T47D (cell line): ENCODE measurements around the gene PRPF8.
A peak's percentile ranks its signal among the peaks of the same experiment; 100 is the strongest.
"Not testable (repeated sequence)": the region's sequence is repeated elsewhere in the genome, so short reads cannot be mapped to it uniquely, and the experiment has no call there.

Experiments
- DNase-seq, 2 experiments: peaks; one replicate each; pipeline versions ENCODE4 v3.0.0 to v3.0.0-alpha.2; 2011 to 2012; ENCODE audit warnings: low read depth in 1 of 2, low spot score in 1 of 2
- JUND ChIP-seq: IDR thresholded peaks from 2 replicates; pipeline ENCODE4 v1.6.1; 2012; ENCODE audit warnings: low read depth
- in situ Hi-C: cut with HindIII; loops from 2 replicates; pipeline ENCODE4 v1.10.0; 2016; ENCODE audit warnings: low sequenced_read_pairs, low pct_unique_long_range_greater_than_20kb

The PRPF8 gene

GRCh38 chr17:1697681-1698080, 13.0 kb upstream of the PRPF8 start:
- in situ Hi-C loops = no loop called here
- TF ChIP-seq JUND = no peak
- DNase-seq = peak; percentile 52 to 57

- no peak for TF ChIP-seq JUND
- in situ Hi-C loops = no loop called here
- no peak for DNase-seq
These were observed 10.7 kb upstream of the PRPF8 start for GRCh38 chr17:1695365-1695764.

- no peak for DNase-seq
- in situ Hi-C loops = no loop called here
These were observed 8.7 kb upstream of the PRPF8 start for GRCh38 chr17:1693339-1693738.

GRCh38 chr17:1690544-1691221, 6.0 kb upstream of the PRPF8 start:
- DNase-seq = no peak
- in situ Hi-C loops = no loop called here
- TF ChIP-seq JUND = no peak

More at GRCh38 chr17:1693339-1693738, 8.7 kb upstream of the PRPF8 start:
- TF ChIP-seq JUND = no peak

GRCh38 chr17:1688405-1688804, 3.7 kb upstream of the PRPF8 start:
- in situ Hi-C loops, DNase-seq: not testable (repeated sequence)

- TF ChIP-seq JUND = no peak
- in situ Hi-C loops = no loop called here
These were observed 1.4 kb upstream of the PRPF8 start for GRCh38 chr17:1686086-1686485.

GRCh38 chr17:1683459-1683858, 1.2 kb downstream of the PRPF8 start:
- in situ Hi-C loops = no loop called here
- DNase-seq = no peak
- no peak for TF ChIP-seq JUND

More at GRCh38 chr17:1686086-1686485, 1.4 kb upstream of the PRPF8 start:
- DNase-seq = no peak

GRCh38 chr17:1676401-1676800, 8.3 kb downstream of the PRPF8 start:
- no peak for DNase-seq
- TF ChIP-seq JUND = no peak
- in situ Hi-C loops = no loop called here

- no peak for TF ChIP-seq JUND
- DNase-seq = no peak
- in situ Hi-C loops = no loop called here
These were observed 11.5 kb downstream of the PRPF8 start for GRCh38 chr17:1673041-1673785.

- DNase-seq, in situ Hi-C loops: not testable (repeated sequence)
These were observed 20.7 kb downstream of the PRPF8 start for GRCh38 chr17:1663934-1664333.

- no peak for DNase-seq
- TF ChIP-seq JUND = no peak
- in situ Hi-C loops = no loop called here
These were observed 23.6 kb downstream of the PRPF8 start for GRCh38 chr17:1661045-1661444.

- DNase-seq = no peak
- TF ChIP-seq JUND = no peak
- in situ Hi-C loops = no loop called here
These were observed 26.6 kb downstream of the PRPF8 start for GRCh38 chr17:1658100-1658499.

GRCh38 chr17:1653735-1654134, 30.9 kb downstream of the PRPF8 start:
- in situ Hi-C loops = no loop called here
- no peak for DNase-seq
- TF ChIP-seq JUND = no peak

GRCh38 chr17:1652794-1653193, 31.9 kb downstream of the PRPF8 start:
- in situ Hi-C loops, DNase-seq: not testable (repeated sequence)
